ENCODE data around the gene ADGRF4.

Gene ADGRF4

DNA sequence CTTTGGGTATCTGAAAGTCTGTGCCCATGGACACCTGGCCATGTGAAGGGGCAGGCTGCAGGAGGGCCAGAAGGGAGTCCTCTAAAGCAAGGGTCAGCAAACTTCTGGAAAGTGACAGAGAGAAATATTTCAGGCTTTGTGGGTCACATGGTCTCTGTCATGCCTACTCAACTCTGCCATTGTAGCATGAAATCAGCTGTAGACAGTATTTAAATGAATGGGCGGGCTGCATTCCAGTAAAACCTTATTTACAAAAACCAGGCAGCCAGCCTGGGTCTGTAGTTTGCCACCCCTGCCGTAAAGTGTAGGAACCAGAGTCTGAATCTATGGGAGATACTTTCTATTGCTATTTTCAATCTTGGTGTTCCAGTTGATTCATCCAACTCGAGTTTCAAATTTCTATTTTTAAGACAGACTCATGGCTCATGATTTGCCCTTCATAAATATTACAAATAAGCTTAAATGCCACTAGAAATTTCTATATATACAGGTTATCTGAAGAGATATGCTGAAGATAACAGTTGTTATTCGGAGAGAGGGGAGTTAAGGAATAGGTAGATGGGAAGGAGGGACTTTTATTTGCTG is 19.0 kb upstream of the ADGRF4 start:
- DNase-seq, result no peak
- Histone ChIP-seq H3K9me3 (no peaks in the 10 kb centered on the region), H3K27ac (no peak overlapping the region), H3K36me3 (no peaks in the 10 kb centered on the region), H3K4me3 (no peak overlapping the region), H3K27me3 (no peaks in the 10 kb centered on the region), H3K4me1 (no peaks in the 10 kb centered on the region)
- TF ChIP-seq, protein P1, sequence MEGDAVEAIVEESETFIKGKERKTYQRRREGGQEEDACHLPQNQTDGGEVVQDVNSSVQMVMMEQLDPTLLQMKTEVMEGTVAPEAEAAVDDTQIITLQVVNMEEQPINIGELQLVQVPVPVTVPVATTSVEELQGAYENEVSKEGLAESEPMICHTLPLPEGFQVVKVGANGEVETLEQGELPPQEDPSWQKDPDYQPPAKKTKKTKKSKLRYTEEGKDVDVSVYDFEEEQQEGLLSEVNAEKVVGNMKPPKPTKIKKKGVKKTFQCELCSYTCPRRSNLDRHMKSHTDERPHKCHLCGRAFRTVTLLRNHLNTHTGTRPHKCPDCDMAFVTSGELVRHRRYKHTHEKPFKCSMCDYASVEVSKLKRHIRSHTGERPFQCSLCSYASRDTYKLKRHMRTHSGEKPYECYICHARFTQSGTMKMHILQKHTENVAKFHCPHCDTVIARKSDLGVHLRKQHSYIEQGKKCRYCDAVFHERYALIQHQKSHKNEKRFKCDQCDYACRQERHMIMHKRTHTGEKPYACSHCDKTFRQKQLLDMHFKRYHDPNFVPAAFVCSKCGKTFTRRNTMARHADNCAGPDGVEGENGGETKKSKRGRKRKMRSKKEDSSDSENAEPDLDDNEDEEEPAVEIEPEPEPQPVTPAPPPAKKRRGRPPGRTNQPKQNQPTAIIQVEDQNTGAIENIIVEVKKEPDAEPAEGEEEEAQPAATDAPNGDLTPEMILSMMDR (IDR thresholded peaks at IDR 0.05), result no peak
- intact Hi-C loops (cut with DNase I; ENCODE audit: low total_unique reads), result no loop called here

DNA sequence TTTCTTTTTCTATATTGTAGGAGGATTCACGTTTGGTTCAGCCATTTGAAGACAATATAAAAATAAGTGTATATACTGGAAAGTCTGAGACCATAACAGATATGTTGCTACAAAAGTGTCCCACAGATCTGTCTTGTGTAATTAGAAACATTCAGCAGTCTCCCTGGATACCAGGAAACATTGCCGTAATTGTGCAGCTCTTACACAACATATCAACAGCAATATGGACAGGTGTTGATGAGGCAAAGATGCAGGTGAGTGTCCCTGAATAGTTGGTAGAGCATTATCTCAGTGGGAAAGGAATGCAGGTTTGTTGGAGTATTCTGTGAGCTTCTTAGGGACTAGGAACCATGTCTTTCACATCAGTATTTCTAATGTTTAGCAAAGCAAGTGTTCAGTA is 18.3 kb upstream of the ADGRF4 start:
- H3K4me3 ChIP-seq, result no peak overlapping the region
- TF ChIP-seq, protein P1 (IDR thresholded peaks at IDR 0.05), result no peak
- no peaks in the 10 kb centered on the region for H3K27me3 ChIP-seq
- H3K4me1 ChIP-seq, result no peaks in the 10 kb centered on the region
- no peak overlapping the region for H3K27ac ChIP-seq
- no peak for DNase-seq
- H3K9me3 ChIP-seq, result no peaks in the 10 kb centered on the region
- intact Hi-C loops (cut with DNase I; ENCODE audit: low total_unique reads), result no loop called here
- H3K36me3 ChIP-seq, result no peaks in the 10 kb centered on the region

DNA sequence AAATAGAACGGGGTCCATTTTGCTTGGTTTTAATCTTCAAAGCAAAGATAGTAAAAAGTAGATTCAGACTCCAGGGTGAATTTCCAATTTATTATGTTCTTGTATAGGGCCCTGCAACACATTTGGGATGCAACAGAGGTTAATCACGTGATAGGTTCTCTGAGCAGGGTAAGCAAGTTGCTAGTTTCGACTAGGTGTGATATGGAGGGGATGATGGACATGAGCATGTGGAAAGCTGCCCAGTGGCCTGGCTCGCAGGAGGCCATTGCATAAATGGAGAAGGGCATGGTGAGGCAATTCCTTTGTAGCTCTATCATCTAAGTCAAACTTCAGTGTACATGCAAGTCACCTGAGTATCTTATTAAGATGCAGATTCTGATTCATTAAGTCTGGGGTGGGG is 17.7 kb upstream of the ADGRF4 start:
- TF ChIP-seq, protein P1 (IDR thresholded peaks at IDR 0.05), result no peak
- Histone ChIP-seq H3K9me3 (no peaks in the 10 kb centered on the region), H3K4me1 (no peaks in the 10 kb centered on the region), H3K36me3 (no peaks in the 10 kb centered on the region), H3K4me3 (no peak overlapping the region), H3K27me3 (no peaks in the 10 kb centered on the region), H3K27ac (no peak overlapping the region)
- intact Hi-C loops (cut with DNase I; ENCODE audit: low total_unique reads), result no loop called here
- DNase-seq, result no peak

DNA sequence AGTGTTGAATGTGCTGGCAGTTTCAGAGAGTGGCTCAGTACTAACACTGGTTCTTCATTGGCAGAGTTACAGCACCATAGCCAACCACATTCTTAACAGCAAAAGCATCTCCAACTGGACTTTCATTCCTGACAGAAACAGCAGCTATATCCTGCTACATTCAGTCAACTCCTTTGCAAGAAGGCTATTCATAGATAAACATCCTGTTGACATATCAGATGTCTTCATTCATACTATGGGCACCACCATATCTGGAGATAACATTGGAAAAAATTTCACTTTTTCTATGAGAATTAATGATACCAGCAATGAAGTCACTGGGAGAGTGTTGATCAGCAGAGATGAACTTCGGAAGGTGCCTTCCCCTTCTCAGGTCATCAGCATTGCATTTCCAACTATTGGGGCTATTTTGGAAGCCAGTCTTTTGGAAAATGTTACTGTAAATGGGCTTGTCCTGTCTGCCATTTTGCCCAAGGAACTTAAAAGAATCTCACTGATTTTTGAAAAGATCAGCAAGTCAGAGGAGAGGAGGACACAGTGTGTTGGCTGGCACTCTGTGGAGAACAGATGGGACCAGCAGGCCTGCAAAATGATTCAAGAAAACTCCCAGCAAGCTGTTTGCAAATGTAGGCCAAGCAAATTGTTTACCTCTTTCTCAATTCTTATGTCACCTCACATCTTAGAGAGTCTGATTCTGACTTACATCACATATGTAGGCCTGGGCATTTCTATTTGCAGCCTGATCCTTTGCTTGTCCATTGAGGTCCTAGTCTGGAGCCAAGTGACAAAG is 17.0 kb upstream of the ADGRF4 start:
- Histone ChIP-seq H3K27me3 (no peaks in the 10 kb centered on the region), H3K36me3 (no peaks in the 10 kb centered on the region), H3K4me3 (no peak overlapping the region), H3K9me3 (no peaks in the 10 kb centered on the region), H3K27ac (no peak overlapping the region), H3K4me1 (no peaks in the 10 kb centered on the region)
- intact Hi-C loops (cut with DNase I; ENCODE audit: low total_unique reads), result no loop called here
- TF ChIP-seq, protein P1 (IDR thresholded peaks at IDR 0.05), result no peak
- no peak for DNase-seq

DNA sequence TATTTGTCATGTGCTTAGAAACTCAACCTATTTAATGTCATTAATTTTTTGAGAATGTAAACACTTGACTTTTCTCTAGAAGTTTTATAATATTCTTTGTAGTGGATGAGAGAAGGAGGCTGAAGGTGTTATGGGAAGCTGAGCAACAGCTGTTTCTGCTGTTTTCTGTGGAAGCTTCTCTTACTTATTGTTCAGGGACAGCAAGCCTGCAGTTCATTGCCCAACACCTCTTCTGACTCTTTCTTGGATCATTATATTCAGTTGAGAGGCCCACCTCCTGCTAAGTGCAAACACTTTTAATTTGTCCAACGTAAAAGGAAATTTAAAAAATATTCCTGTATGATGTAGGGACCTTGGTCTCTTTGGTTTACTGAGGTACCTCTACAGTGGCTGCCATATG is 12.0 kb upstream of the ADGRF4 start:
- intact Hi-C loops (cut with DNase I; ENCODE audit: low total_unique reads), result no loop called here
- H3K9me3 ChIP-seq, result no peaks in the 10 kb centered on the region
- TF ChIP-seq, protein P1 (IDR thresholded peaks at IDR 0.05), result no peak
- no peaks in the 10 kb centered on the region for H3K4me1 ChIP-seq
- no peak overlapping the region for H3K4me3 ChIP-seq
- no peaks in the 10 kb centered on the region for H3K27me3 ChIP-seq
- no peaks in the 10 kb centered on the region for H3K36me3 ChIP-seq
- no peak overlapping the region for H3K27ac ChIP-seq
- DNase-seq, result no peak
